Measurements from ENCODE around the gene PLEKHA7.

DNA sequence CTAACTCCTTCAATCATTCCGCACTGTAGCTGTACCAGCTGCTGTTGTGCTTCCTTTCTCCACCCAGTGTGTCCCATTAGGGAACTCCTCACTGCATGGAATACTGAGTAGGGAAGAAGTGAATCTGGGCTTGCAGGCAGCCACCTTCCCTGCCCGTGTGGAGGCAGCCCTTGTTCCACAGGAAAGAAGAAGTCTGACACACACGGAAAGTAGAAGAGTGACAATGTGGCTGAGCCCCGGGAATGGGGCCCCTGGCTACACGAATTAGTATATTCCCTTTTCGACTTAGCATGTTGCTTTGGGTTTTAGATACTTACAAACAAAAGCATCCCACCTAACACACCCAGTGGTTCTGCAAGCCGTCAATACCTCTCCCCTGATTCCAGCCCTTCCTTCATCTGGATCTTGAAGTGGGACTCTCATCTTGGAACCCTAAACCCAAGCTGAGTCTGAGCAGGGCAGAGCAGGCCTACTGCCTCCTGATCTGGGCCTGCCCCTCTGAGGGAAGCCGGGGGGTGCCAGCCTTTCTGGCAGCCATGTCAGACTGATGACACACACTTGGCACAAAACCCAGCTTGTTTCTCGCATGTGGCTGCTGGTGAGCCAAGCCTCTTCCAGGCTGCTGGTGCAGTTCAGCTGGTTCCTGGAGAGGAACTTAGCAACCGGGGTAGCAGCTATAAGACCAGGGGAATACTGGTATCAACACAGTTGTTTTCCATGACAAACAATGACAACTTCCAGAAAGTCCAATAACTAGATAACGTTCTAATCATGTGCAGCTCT, 204.1 kb downstream of the PLEKHA7 start:
- TF ChIP-seq, protein P1, sequence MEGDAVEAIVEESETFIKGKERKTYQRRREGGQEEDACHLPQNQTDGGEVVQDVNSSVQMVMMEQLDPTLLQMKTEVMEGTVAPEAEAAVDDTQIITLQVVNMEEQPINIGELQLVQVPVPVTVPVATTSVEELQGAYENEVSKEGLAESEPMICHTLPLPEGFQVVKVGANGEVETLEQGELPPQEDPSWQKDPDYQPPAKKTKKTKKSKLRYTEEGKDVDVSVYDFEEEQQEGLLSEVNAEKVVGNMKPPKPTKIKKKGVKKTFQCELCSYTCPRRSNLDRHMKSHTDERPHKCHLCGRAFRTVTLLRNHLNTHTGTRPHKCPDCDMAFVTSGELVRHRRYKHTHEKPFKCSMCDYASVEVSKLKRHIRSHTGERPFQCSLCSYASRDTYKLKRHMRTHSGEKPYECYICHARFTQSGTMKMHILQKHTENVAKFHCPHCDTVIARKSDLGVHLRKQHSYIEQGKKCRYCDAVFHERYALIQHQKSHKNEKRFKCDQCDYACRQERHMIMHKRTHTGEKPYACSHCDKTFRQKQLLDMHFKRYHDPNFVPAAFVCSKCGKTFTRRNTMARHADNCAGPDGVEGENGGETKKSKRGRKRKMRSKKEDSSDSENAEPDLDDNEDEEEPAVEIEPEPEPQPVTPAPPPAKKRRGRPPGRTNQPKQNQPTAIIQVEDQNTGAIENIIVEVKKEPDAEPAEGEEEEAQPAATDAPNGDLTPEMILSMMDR (IDR thresholded peaks at IDR 0.05) = no peak
- no peak for TF ChIP-seq POLR2A (IDR thresholded peaks at IDR 0.05)
